ENCODE results near the gene NXN.
A peak's percentile ranks its signal among the peaks of the same experiment; 100 is the strongest.

Gene NXN

GRCh38 chr17:979539-980405, at the start of gene NXN:
Gene NXN, minus strand, starts transcription at chr17:979776.
- DNase-seq (ENCODE audit: low read depth in 2 of 2): peak; percentile 86 to 89

- DNase-seq (ENCODE audit: low read depth in 2 of 2): no peak
Measured at GRCh38 chr17:1027044-1027443, 47.5 kb upstream of the NXN start.

DNA sequence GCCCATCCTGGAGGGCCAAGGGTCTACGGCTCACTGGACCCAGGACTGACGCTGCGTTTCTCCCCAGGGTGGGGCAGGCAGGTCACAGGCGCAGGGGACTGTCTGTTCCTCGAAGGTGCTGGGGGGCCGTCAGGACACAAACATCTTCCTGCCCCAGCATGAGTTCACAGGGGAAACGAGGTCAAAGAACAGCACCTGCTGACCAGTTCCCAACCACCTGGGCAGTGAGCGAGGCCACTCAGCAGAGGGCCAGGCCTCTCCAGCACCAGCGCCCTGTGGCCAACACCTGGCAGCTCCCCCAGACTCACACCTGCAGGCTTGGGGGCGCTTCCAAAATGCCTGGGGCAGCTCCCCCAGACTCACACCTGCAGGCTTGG, 47.0 kb upstream of the NXN start:
- no peak for DNase-seq (ENCODE audit: low read depth in 2 of 2)

DNA sequence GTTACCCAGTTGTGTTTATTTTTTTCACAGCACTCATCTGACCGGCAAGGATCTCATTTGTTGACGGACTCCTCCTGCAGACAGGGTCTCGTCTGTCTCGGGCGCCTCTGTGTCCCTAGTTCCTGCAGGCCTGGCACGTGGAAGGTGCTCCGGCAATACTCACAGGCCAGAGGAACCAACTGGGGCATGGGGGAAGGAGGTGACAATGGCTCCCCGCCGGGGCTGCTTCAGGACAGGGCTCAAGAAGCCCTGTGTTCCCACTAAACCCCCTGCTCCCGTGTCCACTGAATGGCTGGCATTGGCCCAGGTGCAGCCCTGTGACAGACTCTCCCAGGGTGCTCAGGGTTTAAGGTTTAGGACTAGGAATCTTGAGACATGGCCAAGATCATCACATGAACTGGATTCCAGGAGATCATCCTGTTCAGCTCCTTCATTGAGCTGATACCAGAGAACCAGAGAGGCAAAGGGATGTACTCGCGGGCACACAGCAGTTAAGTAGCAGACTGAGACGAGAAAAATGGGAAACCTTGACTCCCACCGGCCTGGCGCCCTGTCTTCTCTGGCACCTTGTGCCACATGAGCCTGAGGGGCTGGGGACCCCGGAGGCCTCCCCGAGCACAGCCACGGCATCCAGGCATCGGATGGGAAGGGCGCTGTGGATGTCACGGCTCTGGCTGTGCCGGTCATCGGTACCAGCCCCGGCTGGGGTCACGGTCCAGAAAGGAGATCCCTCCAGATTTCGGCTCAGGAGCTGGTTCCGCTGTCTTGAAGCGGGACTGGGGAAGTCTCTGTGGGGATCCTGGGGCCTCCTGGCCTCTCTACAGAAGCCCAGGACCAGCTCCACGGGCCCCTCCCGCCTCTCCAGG, 46.4 kb upstream of the NXN start:
- DNase-seq (ENCODE audit: low read depth in 2 of 2): no peak

- DNase-seq (ENCODE audit: low read depth in 2 of 2): no peak
Measured at GRCh38 chr17:1024076-1024475, 44.5 kb upstream of the NXN start.

- no peak for DNase-seq (ENCODE audit: low read depth in 2 of 2)
Measured at GRCh38 chr17:1022278-1023024, 42.9 kb upstream of the NXN start.

- no peak for DNase-seq (ENCODE audit: low read depth in 2 of 2)
Measured at GRCh38 chr17:1021147-1021546, 41.6 kb upstream of the NXN start.

- DNase-seq (ENCODE audit: low read depth in 2 of 2): no peak
Measured at GRCh38 chr17:1019451-1019850, 39.9 kb upstream of the NXN start.

DNA sequence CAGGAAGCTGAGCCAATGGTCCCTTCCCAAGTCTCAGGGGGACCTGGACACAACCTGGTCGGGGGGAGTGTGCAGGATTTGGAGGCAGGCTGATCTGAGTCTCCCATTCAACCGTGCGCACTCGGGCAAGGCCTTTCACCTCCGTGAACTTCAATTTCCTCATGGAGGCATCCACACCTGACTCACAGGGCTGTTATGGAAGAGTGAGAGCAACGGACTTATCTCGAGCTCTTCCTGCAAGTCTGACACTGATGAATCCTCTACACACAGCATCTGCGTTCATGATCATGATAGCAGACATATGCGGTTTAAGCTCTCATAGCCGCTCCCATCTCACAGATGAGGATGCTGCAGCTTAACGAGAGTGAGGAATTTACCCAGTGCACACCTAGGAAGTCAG, 39.0 kb upstream of the NXN start:
- DNase-seq (ENCODE audit: low read depth in 2 of 2): no peak

- no peak for DNase-seq (ENCODE audit: low read depth in 2 of 2)
Measured at GRCh38 chr17:1013729-1014090, 34.1 kb upstream of the NXN start.

- no peak for DNase-seq (ENCODE audit: low read depth in 2 of 2)
Measured at GRCh38 chr17:1012823-1013728, 33.5 kb upstream of the NXN start.

DNA sequence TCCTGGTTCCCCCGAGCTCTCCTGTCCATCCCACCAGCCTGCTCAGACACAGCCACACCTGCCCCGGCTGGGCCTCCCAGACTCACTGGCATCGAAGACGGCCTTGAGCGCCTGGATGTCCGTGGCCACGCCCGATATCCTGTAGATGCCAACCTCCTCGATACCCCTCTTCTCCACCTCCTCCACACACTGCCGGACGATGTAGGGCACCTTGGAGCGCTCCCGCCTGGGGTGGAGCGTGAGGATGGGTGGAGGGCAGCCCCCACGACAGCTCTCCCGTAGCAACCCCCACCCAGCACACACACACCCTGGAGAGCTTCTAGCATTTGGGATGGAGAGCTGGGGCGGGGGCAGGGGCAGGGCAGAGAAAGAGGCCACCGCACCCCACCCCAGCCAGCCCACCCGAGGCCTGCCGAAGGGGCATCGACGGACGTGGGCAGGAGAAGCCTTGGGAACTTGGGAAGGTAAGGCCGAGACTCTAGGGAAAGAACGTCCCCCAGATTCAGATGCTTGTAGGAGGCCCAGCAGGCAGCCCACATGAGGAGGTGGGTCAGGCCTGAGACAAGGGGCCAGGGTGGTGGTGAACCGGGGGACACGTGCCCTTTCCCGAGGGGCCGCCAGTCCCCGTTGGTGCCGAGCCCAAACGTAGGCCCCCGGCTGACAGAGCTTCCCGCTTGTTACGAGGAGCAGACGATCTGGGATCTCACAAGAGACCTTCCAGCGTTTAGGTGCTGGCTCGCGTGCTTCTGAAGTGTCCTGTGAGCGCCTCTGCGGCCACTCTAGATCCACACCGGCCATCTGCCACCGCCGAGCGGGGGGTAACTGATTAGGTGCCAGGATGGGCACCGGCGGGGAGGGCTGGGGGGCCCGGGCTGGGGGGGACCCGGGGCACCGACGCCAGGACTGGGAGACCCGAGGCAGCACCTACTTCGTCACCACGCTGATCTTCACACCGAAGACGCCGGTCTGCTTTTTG, 32.5 kb upstream of the NXN start:
- no peak for DNase-seq (ENCODE audit: low read depth in 2 of 2)

- no peak for DNase-seq (ENCODE audit: low read depth in 2 of 2)
Measured at GRCh38 chr17:1011138-1011537, 31.6 kb upstream of the NXN start.

DNA sequence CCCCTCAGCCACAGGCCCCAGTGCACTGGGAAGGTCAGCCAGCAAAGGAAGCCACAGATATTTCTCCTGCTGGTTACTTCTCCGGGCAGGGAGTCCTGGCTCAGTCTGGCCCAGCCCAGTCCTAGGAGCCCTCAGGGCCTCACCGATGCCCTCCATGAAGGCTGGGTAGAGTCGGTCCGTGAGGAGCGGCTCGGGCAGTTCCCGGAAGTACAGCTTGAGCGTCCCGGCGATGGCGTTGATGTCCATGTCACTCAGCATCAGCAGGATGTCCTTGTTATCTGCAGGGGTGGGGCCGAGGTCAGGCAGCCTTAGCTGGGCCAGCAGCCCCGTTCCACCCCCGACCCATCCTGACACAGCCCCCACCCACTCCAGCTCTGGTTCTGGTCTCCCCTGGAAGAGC, 31.0 kb upstream of the NXN start:
- no peak for DNase-seq (ENCODE audit: low read depth in 2 of 2)

DNA sequence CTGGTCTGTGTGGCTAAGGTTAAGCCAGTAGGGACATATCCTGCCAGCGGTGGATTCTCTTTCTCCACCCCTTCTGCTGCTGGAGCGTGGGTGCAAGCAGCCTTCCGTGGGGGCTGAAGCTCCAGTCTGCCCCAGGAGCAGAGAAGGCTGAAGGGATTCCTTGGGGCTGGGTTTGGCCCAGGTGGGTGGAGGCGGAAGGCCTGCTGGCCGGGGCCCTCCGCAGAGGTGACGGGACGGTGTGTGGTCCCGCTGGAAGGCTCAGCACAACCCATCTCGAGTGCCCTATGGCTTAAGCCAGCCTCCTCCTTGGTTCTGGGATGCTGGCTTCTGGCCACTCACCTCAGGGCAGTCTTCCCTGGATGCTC, 30.5 kb upstream of the NXN start:
- no peak for DNase-seq (ENCODE audit: low read depth in 2 of 2)

- DNase-seq (ENCODE audit: low read depth in 2 of 2): no peak
Measured at GRCh38 chr17:1009229-1010085, 29.9 kb upstream of the NXN start.

DNA sequence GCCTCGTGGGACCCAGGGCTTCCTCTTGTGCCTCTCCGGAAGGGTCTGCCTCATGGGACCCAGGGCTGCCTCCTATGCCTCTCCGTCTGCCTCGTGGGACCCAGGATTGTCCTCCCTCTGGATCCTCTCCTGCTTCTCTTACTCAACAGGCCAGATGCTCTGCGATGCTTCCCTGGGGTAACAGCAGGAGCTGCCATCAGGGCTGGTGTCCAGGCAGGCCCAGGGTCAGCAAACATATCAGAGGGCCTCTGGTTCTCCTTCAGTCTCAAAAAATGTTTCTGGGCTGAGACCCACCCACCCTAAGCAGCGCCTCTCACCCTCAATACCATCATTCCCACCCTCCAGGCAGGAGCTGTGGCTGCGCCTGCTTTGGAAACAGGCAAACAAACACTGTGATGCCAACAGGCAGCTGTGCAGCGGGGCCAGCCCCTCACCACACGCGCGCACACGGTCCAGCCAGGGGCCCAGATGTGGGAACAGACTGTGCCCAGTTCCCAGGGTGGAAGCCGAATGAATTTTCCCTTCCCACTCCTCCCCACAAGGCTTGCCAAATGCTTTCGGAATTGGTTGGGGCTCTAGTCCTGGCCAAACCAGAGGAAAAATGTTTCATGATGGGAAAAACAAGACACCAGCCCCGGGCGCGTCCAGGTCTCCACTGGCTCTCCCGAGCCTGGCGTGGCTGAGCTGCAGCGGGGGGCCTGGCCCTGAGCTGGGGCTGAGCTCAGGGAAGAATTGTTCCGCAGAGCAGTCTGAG, 28.6 kb upstream of the NXN start:
- DNase-seq (ENCODE audit: low read depth in 2 of 2): no peak

GRCh38 chr17:1007310-1008007, 27.9 kb upstream of the NXN start:
- DNase-seq (ENCODE audit: low read depth in 2 of 2): no peak

All from stimulated activated CD8-positive, alpha-beta memory T cell treated with anti-CD3 and anti-CD28 coated beads, Interleukin-2, amount 100 ng/mL, for 1 hour (primary cell).